B cell (primary cell): ENCODE measurements around the gene RALBP1.

ENCODE experiments used
- CTCF ChIP-seq: fragments of 200-600 bp; IDR thresholded peaks from one replicate; pipeline ENCODE4 v1.8.0; 2022; ENCODE audit warnings: antibody characterized with exemption, mild to moderate bottlenecking
- EZH2 ChIP-seq: IDR thresholded peaks from 2 replicates; pipeline ENCODE4 v1.6.1; 2012; ENCODE audit warnings: borderline replicate concordance, low read depth, mild to moderate bottlenecking, moderate library complexity, low read length; ENCODE audit not compliant: insufficient read depth, poor library complexity, severe bottlenecking

- TF ChIP-seq CTCF (no peak), EZH2 (no peak)
These were observed 60.2 kb downstream of the RALBP1 start for GRCh38 chr18:9535430-9535991.
